GM20000 (cell line): ENCODE data around the gene BCL2A1.
"Not testable (repeated sequence)": the region's sequence is repeated elsewhere in the genome, so short reads cannot be mapped to it uniquely, and the experiment has no call there.

Experiments used
- DNase-seq: peaks from one replicate; pipeline ENCODE4 v3.0.0; 2012; ENCODE audit warnings: low spot score
- TF ChIP-seq, protein P1 (sequence below): IDR thresholded peaks from 2 replicates; pipeline ENCODE4 v1.5.1; 2012; ENCODE audit warnings: mild to moderate bottlenecking, control low read depth; ENCODE audit errors: extremely low read depth, missing control alignments

BCL2A1 gene

DNA sequence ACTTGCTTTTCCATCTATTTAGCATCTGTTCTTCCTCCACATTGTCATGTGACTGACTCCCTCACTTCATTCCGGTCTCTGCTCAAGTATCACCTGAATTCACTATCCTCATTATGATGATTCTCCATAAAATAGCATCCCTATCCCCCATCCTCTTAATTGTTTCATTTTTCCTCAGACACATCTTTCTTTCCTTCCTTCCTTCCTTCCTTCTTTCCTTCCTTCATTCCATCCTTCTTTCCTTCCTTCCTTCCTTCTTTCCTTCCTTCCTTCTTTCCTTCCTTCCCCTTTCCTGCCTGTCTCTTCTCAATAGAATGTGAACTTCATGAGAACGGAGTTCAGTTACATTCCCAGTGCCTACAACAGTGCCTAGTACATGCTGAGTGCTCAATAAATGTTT, 41.6 kb downstream of the BCL2A1 start:
- TF ChIP-seq, protein P1, sequence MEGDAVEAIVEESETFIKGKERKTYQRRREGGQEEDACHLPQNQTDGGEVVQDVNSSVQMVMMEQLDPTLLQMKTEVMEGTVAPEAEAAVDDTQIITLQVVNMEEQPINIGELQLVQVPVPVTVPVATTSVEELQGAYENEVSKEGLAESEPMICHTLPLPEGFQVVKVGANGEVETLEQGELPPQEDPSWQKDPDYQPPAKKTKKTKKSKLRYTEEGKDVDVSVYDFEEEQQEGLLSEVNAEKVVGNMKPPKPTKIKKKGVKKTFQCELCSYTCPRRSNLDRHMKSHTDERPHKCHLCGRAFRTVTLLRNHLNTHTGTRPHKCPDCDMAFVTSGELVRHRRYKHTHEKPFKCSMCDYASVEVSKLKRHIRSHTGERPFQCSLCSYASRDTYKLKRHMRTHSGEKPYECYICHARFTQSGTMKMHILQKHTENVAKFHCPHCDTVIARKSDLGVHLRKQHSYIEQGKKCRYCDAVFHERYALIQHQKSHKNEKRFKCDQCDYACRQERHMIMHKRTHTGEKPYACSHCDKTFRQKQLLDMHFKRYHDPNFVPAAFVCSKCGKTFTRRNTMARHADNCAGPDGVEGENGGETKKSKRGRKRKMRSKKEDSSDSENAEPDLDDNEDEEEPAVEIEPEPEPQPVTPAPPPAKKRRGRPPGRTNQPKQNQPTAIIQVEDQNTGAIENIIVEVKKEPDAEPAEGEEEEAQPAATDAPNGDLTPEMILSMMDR = no peak
- no peak for DNase-seq

DNA sequence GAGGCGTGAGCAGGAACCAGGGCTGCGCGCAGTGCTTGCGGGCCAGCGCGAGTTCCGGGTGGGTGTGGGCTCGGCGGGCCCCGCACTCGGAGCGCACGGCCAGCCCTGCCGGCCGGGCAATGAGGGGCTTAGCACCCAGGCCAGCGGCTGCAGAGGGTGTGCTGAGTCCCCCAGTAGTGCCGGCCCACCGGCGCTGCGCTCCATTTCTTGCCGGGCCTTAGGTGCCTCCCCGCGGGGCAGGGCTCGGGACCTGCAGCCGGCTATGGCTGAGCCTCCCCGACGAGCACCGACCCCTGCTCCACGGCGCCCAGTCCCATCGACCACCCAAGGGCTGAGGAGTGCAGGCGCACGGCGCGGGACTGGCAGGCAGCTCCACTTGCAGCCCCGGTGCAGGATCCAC, 44.9 kb downstream of the BCL2A1 start:
- DNase-seq = not testable (repeated sequence)

DNA sequence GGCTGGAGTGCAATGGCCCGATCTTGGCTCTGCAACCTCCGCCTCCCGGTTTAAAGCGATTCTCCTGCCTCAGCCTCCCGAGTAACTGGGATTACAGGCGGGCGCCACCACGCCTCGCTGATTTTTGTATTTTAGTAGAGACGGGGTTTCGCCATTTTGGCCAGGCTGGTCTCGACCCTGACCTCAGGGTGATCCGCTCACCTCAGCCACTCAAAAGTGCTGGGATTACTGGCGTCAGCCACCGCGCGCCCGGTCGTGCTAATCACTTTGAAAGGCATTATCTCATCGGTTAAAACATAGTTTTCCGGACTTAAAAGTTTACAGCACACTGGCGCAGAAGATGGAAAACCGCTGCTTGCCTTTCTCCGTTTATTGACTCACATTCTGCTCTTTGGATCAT, 46.6 kb downstream of the BCL2A1 start:
- TF ChIP-seq, protein P1 = no peak
- no peak for DNase-seq

DNA sequence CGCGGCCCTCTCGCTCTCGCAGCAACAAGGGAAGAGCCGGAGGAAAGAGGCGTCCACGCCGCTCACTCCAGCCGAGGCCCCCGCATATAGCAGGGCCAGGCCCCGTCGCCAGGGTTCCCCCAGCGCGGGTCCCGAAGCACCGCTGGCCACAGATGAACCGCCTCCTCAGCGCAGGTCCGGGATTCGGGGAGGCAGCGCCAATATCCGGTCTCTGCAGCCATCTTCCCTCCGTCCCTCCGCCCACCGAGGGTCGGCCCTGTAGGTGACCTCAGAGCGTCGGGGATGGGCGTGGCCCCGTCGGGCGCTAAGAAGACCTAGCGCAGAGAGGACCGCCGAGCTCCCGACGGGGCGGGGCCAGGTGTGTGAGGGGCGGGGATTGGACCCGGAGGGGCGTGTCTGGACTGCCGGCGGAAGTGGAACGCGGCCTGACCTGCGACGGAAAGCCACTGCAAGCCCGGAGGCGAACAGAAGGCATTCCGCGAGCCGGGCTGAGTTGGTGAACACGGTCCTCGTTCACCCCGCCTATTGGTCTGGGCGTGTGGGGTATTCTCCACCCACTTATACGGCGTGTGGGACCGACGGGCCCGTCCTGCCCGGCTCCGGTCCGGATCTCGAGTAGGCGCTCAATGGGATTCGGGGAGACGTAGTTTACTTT, 47.4 kb downstream of the BCL2A1 start:
- TF ChIP-seq, protein P1 = no peak
- peak; percentile 100 for DNase-seq

DNA sequence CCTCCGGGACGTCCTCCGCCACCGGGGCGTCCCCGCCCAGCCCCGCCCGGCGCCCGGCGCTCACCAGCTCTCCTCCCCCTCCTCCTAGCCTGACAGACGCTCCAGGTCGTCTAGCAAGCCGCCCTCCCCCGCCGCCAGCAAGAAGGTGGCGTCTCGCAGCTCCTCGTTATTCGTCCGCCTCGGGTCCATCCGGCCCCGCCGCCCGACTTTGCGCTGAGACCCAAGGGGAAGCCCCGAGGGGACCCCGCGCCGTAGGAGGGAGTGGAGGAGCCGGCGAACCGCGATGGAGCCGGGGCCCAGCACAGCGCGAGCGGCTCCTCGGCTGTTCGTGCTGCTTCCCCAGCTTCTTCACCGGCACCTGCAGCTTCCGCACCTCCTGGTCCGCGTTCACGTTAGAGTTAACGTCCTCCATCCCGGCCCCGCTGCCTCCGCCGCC, 47.9 kb downstream of the BCL2A1 start:
- TF ChIP-seq, protein P1 = no peak
- peak; percentile 87 for DNase-seq

DNA sequence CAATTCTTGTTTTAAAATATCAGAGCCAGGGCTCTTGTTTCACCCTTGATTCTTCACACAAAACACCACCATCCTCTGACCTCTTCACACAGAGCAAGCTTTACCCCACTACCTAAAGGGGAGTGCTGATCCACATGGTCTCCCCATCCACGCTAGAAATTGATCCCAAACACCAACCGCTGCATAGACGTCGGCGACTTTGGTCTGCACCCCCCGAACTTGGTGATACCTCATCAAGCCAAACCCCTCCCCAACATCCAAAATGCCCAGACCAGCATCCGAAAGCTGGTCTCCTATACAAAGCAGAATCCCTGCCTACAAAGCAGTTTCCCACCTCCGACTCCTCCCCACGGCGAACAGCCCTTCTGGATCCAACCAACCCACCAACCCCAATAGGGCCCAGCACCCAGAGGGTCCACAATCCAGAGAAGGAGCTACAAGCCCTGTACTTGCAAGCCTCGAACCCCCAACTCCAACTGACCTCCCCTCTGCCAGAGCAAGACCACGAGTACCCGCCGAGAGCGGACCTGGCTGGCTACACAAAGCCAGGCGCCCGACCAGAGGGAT, 48.4 kb downstream of the BCL2A1 start:
- TF ChIP-seq, protein P1 = no peak
- no peak for DNase-seq

DNA sequence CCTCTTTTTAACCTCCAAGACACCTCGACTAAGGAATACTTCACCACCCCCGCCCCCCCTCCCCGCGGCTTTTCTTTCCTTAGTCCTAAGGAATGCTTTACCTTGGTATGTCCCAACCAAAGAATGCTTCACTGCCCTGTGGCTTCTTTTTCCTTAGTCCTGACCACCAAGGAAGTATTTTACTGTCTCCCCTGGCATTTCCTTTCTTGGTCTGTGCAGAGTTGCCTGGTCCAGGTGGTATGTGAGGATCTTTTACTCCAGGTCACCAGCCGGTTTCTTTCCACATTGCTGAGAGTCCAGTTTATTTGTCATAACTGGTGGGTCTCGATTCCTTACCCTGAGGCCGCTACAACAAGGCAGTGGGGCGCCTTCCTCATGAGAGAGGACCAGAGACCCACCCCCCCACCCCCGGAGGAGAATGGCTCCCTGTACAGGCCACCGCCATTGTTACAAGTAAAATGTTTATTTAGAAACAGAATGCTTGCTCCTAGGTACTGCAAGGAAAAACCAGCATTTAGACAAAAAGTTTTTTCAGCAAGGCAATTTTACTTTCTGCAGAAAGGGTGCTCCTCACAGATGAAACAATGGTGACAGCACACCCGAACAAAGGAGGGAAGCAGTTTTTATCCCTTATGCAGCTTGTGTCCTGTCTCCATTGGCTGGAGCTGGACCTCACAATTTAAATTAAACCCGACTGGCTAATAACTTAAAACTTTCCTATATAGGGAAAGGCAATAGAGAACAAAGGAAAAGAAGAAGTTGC, 51.1 kb downstream of the BCL2A1 start:
- DNase-seq = no peak
- TF ChIP-seq, protein P1 = no peak
